CD4-positive, alpha-beta memory T cell (primary cell): ENCODE results near the gene SCYGR4. TPM values are rescaled to one million over a fixed set of nuclear protein-coding genes. Genes with fewer than 3 reads are reported as not detected.
"Not testable (repeated sequence)": the region's sequence is repeated elsewhere in the genome, so short reads cannot be mapped to it uniquely, and the experiment has no call there.

Experiments
- CTCF ChIA-PET: fragments of 350-600 bp; sonication (Branson Sonifier 250); formaldehyde crosslinking; loops from one replicate; lab custom pipeline; 2021; ENCODE audit warnings: inconsistent platforms; ENCODE audit not compliant: partially characterized antibody; lab: Charles Lee
- POLR2A ChIA-PET: fragments of 350-600 bp; sonication (Branson Sonifier 250); formaldehyde crosslinking; loops from one replicate; lab custom pipeline; 2021; ENCODE audit not compliant: partially characterized antibody; lab: Charles Lee
- DNase-seq, 5 donors: peaks; one replicate each; pipeline versions ENCODE4 v3.0.0 to v3.0.0-alpha.2; 2020 to 2022; ENCODE audit warnings: mixed read lengths in 1 of 5
- H3K27ac ChIP-seq: one replicate; pipeline ENCODE4 v1.7.0; 2013; ENCODE audit warnings: low read depth, low read length
- H3K27me3 ChIP-seq: 2 replicates; pipeline ENCODE4 v1.7.0; 2013; ENCODE audit warnings: mild to moderate bottlenecking, low read length, moderate library complexity; ENCODE audit not compliant: insufficient read depth
- H3K36me3 ChIP-seq: 2 replicates; pipeline ENCODE4 v1.7.0; 2013; ENCODE audit warnings: mild to moderate bottlenecking, low read length, moderate library complexity; ENCODE audit not compliant: insufficient read depth
- H3K4me1 ChIP-seq: 2 replicates; pipeline ENCODE4 v1.7.0; 2013; ENCODE audit warnings: mild to moderate bottlenecking, low read length, moderate library complexity; ENCODE audit not compliant: insufficient read depth
- H3K4me3 ChIP-seq, 2 donors: one replicate each; pipeline ENCODE4 v1.7.0; 2013; ENCODE audit warnings: low read length in 2 of 2, mild to moderate bottlenecking in 1 of 2
- H3K9me3 ChIP-seq, 2 donors: one replicate each; pipeline ENCODE4 v1.7.0; 2013; ENCODE audit warnings: low read length in 2 of 2, control low read depth in 1 of 2; ENCODE audit not compliant: control insufficient read depth in 1 of 2
- H3K27ac Mint-ChIP-seq, 7 donors: one replicate each; pipeline ENCODE4 v1.8.0; 2020 to 2021; ENCODE audit warnings: mixed read lengths in 7 of 7, mild to moderate bottlenecking in 6 of 7, inconsistent platforms in 3 of 7, moderate library complexity in 3 of 7
- H3K27me3 Mint-ChIP-seq, 2 donors: one replicate each; pipeline ENCODE4 v1.8.0; 2020 to 2021; ENCODE audit warnings: mixed read lengths in 2 of 2
- H3K36me3 Mint-ChIP-seq, 2 donors: one replicate each; pipeline ENCODE4 v1.8.0; 2020 to 2021; ENCODE audit warnings: mixed read lengths in 2 of 2, inconsistent platforms in 1 of 2, mild to moderate bottlenecking in 1 of 2
- H3K4me1 Mint-ChIP-seq, 4 donors: one replicate each; pipeline ENCODE4 v1.8.0; 2020 to 2021; ENCODE audit warnings: mixed read lengths in 4 of 4, mild to moderate bottlenecking in 1 of 4
- H3K4me3 Mint-ChIP-seq, 8 donors: one replicate each; pipeline ENCODE4 v1.8.0; 2020 to 2021; ENCODE audit warnings: mixed read lengths in 8 of 8, mild to moderate bottlenecking in 7 of 8, moderate library complexity in 6 of 8, inconsistent platforms in 3 of 8
- H3K9me3 Mint-ChIP-seq, 8 donors: one replicate each; pipeline ENCODE4 v1.8.0; 2020 to 2021; ENCODE audit warnings: mixed read lengths in 8 of 8, mild to moderate bottlenecking in 5 of 8, inconsistent platforms in 3 of 8, moderate library complexity in 1 of 8
- intact Hi-C: fragments of 100-400 bp; cut with micrococcal nuclease; formaldehyde crosslinking; loops from one replicate; pipeline ENCODE4 v1.15.1; 2023
- polyA plus RNA-seq, 2 donors: library from polyadenylated mRNA; unstranded; fragments of 300-500 nt; fragmentation: Illumina TruSeq; gene quantifications; one replicate each; pipeline ENCODE4 v1.2.3, GENCODE V29; 2021
- total RNA-seq, 2 experiments: library from RNA; stranded (reverse); gene quantifications; one replicate each; pipeline ENCODE4 v1.2.3, GENCODE V29; 2021

SCYGR4 gene
- total and polyA plus RNA-seq, 4 experiments from 2014 or later = not detected

GRCh38 chr2:227579791-227580190, 37.5 kb upstream of the SCYGR4 start:
- Histone ChIP-seq H3K27me3 (peaks cover 4% of the 10 kb centered on the region), H3K4me3 (no peak overlapping the region), H3K4me1 (no peaks in the 10 kb centered on the region), H3K27ac (no peak overlapping the region), H3K9me3 (no peaks in the 10 kb centered on the region), H3K36me3 (no peaks in the 10 kb centered on the region)
- Mint-ChIP-seq H3K27ac (no peak overlapping the region), H3K4me1 (no peaks in the 10 kb centered on the region), H3K36me3 (peaks cover 4 to 11% of the 10 kb centered on the region in 2 donors), H3K27me3 (peaks cover 36 to 45% of the 10 kb centered on the region in 2 donors), H3K4me3 (no peak overlapping the region), H3K9me3 (peaks cover 4 to 36% (median 24%) of the 10 kb centered on the region in 8 donors)
- ChIA-PET POLR2A (no interaction called here), CTCF (no interaction called here)
- intact Hi-C loops = no loop called here
- DNase-seq = no peak

- peaks cover 4% of the 10 kb centered on the region for H3K27me3 ChIP-seq
- DNase-seq = no peak
- ChIA-PET CTCF (no interaction called here), POLR2A (no interaction called here)
- Mint-ChIP-seq H3K27ac (peak overlapping the region in 1 of 7 donors; percentile 38), H3K4me1 (no peaks in the 10 kb centered on the region), H3K36me3 (peaks cover 4 to 15% of the 10 kb centered on the region in 2 donors), H3K4me3 (no peak overlapping the region), H3K27me3 (peaks cover 35 to 42% of the 10 kb centered on the region in 2 donors), H3K9me3 (peaks cover 4 to 37% (median 23%) of the 10 kb centered on the region in 8 donors)
- no peaks in the 10 kb centered on the region for H3K36me3 ChIP-seq
- H3K4me3 ChIP-seq = no peak overlapping the region
- no peak overlapping the region for H3K27ac ChIP-seq
- intact Hi-C loops = no loop called here
- no peaks in the 10 kb centered on the region for H3K4me1 ChIP-seq
- H3K9me3 ChIP-seq = no peaks in the 10 kb centered on the region
Measured at GRCh38 chr2:227582369-227582768, 34.9 kb upstream of the SCYGR4 start.

- Mint-ChIP-seq H3K4me3 (no peak overlapping the region), H3K27ac (no peak overlapping the region)
- no peaks in the 10 kb centered on the region for H3K9me3 ChIP-seq
Measured at GRCh38 chr2:227592694-227593387, 24.5 kb upstream of the SCYGR4 start.

GRCh38 chr2:227595797-227596196, 21.5 kb upstream of the SCYGR4 start:
- no peak for DNase-seq
- Histone ChIP-seq H3K27ac (no peak overlapping the region), H3K4me3 (no peak overlapping the region), H3K36me3 (no peaks in the 10 kb centered on the region), H3K9me3 (no peaks in the 10 kb centered on the region), H3K27me3 (no peaks in the 10 kb centered on the region), H3K4me1 (no peaks in the 10 kb centered on the region)
- Mint-ChIP-seq H3K27me3 (peaks cover 23 to 31% of the 10 kb centered on the region in 2 donors), H3K4me3 (no peak overlapping the region), H3K4me1 (peaks cover 0 to 2% (median under 1%) of the 10 kb centered on the region in 4 donors), H3K27ac (no peak overlapping the region), H3K36me3 (no peaks in the 10 kb centered on the region), H3K9me3 (peaks cover 0 to 2% (median 0%) of the 10 kb centered on the region in 8 donors)
- POLR2A ChIA-PET = no interaction called here
- intact Hi-C loops = no loop called here
- CTCF ChIA-PET = no interaction called here

More at GRCh38 chr2:227592694-227593387, 24.5 kb upstream of the SCYGR4 start:
- H3K36me3 ChIP-seq = no peaks in the 10 kb centered on the region
- Mint-ChIP-seq H3K4me1 (peaks cover 0 to 2% (median under 1%) of the 10 kb centered on the region in 4 donors), H3K36me3 (no peaks in the 10 kb centered on the region), H3K27me3 (peaks cover 23 to 28% of the 10 kb centered on the region in 2 donors), H3K9me3 (peaks cover 0 to 4% (median under 1%) of the 10 kb centered on the region in 8 donors)
- POLR2A ChIA-PET = no interaction called here
- CTCF ChIA-PET = no interaction called here
- no peaks in the 10 kb centered on the region for H3K4me1 ChIP-seq
- intact Hi-C loops = no loop called here
- no peak for DNase-seq
- no peak overlapping the region for H3K4me3 ChIP-seq
- H3K27me3 ChIP-seq = no peaks in the 10 kb centered on the region
- H3K27ac ChIP-seq = no peak overlapping the region

GRCh38 chr2:227597036-227597435, 20.3 kb upstream of the SCYGR4 start:
- peaks cover 0 to 2% (median under 1%) of the 10 kb centered on the region in 4 donors for H3K4me1 Mint-ChIP-seq
- no peak for DNase-seq
- H3K4me1 ChIP-seq = no peaks in the 10 kb centered on the region
- H3K36me3 Mint-ChIP-seq = no peaks in the 10 kb centered on the region
- peaks cover 20 to 39% of the 10 kb centered on the region in 2 donors for H3K27me3 Mint-ChIP-seq
- ChIA-PET CTCF (no interaction called here), POLR2A (no interaction called here)
- intact Hi-C loops = no loop called here
- H3K36me3 ChIP-seq = no peaks in the 10 kb centered on the region
- H3K27ac Mint-ChIP-seq = no peak overlapping the region
- no peaks in the 10 kb centered on the region for H3K9me3 ChIP-seq
- peaks cover 0 to 2% (median 0%) of the 10 kb centered on the region in 8 donors for H3K9me3 Mint-ChIP-seq
- no peak overlapping the region for H3K27ac ChIP-seq
- no peak overlapping the region for H3K4me3 Mint-ChIP-seq
- H3K4me3 ChIP-seq = no peak overlapping the region
- no peaks in the 10 kb centered on the region for H3K27me3 ChIP-seq

- Mint-ChIP-seq H3K4me1 (peaks cover 0 to under 1% (median under 1%) of the 10 kb centered on the region in 4 donors), H3K9me3 (peaks cover 0 to 2% (median 0%) of the 10 kb centered on the region in 8 donors), H3K27me3 (peaks cover 17 to 35% of the 10 kb centered on the region in 2 donors), H3K27ac (no peak overlapping the region), H3K36me3 (no peaks in the 10 kb centered on the region), H3K4me3 (no peak overlapping the region)
- no peaks in the 10 kb centered on the region for H3K36me3 ChIP-seq
- intact Hi-C loops = no loop called here
- H3K4me3 ChIP-seq = no peak overlapping the region
- no peak overlapping the region for H3K27ac ChIP-seq
- ChIA-PET POLR2A (no interaction called here), CTCF (no interaction called here)
- H3K27me3 ChIP-seq = no peaks in the 10 kb centered on the region
- H3K4me1 ChIP-seq = no peaks in the 10 kb centered on the region
- DNase-seq = no peak
- H3K9me3 ChIP-seq = no peaks in the 10 kb centered on the region
Measured at GRCh38 chr2:227597998-227598397, 19.3 kb upstream of the SCYGR4 start.

- H3K9me3 Mint-ChIP-seq, intact Hi-C loops, H3K27me3 ChIP-seq, H3K4me3 ChIP-seq, H3K4me1 ChIP-seq, H3K36me3 Mint-ChIP-seq, H3K27ac ChIP-seq, POLR2A ChIA-PET, DNase-seq, H3K36me3 ChIP-seq, H3K4me3 Mint-ChIP-seq, CTCF ChIA-PET, H3K4me1 Mint-ChIP-seq, H3K27ac Mint-ChIP-seq, H3K9me3 ChIP-seq: not testable (repeated sequence)
- H3K27me3 Mint-ChIP-seq = peaks cover 16 to 33% of the 10 kb centered on the region in 2 donors
Measured at GRCh38 chr2:227598835-227599503, 18.3 kb upstream of the SCYGR4 start, which contains the start of gene SCYGR2. TSS of gene SCYGR2 (plus strand) at chr2:227598893. CDS start at chr2:227598893, 0 bp downstream.
